IMR-90 (cell line): Measurements from ENCODE around the gene AP3S1. TPM values are rescaled to one million over a fixed set of nuclear protein-coding genes. Genes with fewer than 3 reads are reported as not detected.
"Not testable (repeated sequence)": the region's sequence is repeated elsewhere in the genome, so short reads cannot be mapped to it uniquely, and the experiment has no call there.

Experiments
- ATAC-seq: fragments of 200-7000 bp; cut with Tn5 transposase; 2 replicates; pipeline ENCODE4 v1.9.1; 2020; ENCODE audit warnings: low read depth, mild to moderate bottlenecking, moderate library complexity
- BruUV-seq: library from RNA; stranded (reverse); fragments of 400-500 nt; replicated peaks from 2 replicates; lab custom pipeline; 2021; lab: Mats Ljungman, UMichigan
- CTCF ChIA-PET: fragments of 300-600 bp; formaldehyde crosslinking; extraction: SDS; loops from one replicate; lab custom pipeline; 2021; ENCODE audit warnings: antibody characterized with exemption; lab: Yijun Ruan, JAX
- POLR2A ChIA-PET: fragments of 300-600 bp; sonication (Branson Sonifier 250); formaldehyde crosslinking; loops from one replicate; lab custom pipeline; 2022; ENCODE audit warnings: antibody characterized with exemption; ENCODE audit not compliant: unreplicated experiment; lab: Charles Lee
- DNase-seq: peaks from one replicate; pipeline ENCODE4 v3.0.0; 2013
- H2AFZ ChIP-seq: replicated peaks from 2 replicates; pipeline ENCODE3; 2013; ENCODE audit warnings: low read length, mild to moderate bottlenecking; ENCODE audit not compliant: poor library complexity
- H2AK5ac ChIP-seq: 2 replicates; pipeline ENCODE4 v1.6.1; 2013; ENCODE audit warnings: low read depth, low read length, inconsistent platforms
- H2AK9ac ChIP-seq: replicated peaks from 2 replicates; pipeline ENCODE3; 2013; ENCODE audit warnings: mild to moderate bottlenecking, low read depth, low read length, moderate library complexity; ENCODE audit not compliant: poor library complexity
- H2BK120ac ChIP-seq: 2 replicates; pipeline ENCODE4 v1.6.1; 2013; ENCODE audit warnings: low read depth, low read length, inconsistent platforms
- H2BK15ac ChIP-seq: 3 replicates; pipeline ENCODE4 v1.6.1; 2013; ENCODE audit warnings: low read depth, low read length, inconsistent platforms
- H2BK20ac ChIP-seq: 2 replicates; pipeline ENCODE4 v1.6.1; 2013; ENCODE audit warnings: low read depth, mild to moderate bottlenecking, inconsistent platforms, low read length, moderate library complexity
- H2BK5ac ChIP-seq: 2 replicates; pipeline ENCODE4 v1.6.1; 2013; ENCODE audit warnings: mild to moderate bottlenecking, low read depth, low read length, inconsistent platforms; ENCODE audit not compliant: poor library complexity, severe bottlenecking
- H3K14ac ChIP-seq: replicated peaks from 2 replicates; pipeline ENCODE4 v1.6.1; 2013; ENCODE audit warnings: low read depth, low read length, inconsistent platforms
- H3K18ac ChIP-seq: 2 replicates; pipeline ENCODE4 v1.6.1; 2013; ENCODE audit warnings: low read depth, low read length, control low read depth
- H3K23ac ChIP-seq: 2 replicates; pipeline ENCODE4 v1.6.1; 2013; ENCODE audit warnings: low read depth, low read length, inconsistent platforms
- H3K27ac ChIP-seq: 2 replicates; pipeline ENCODE4 v1.5.1; 2013; ENCODE audit warnings: mild to moderate bottlenecking, control low read depth, low read length; ENCODE audit not compliant: insufficient read depth
- H3K27me3 ChIP-seq: 2 replicates; pipeline ENCODE4 v1.6.1; 2013; ENCODE audit warnings: low read length; ENCODE audit not compliant: control insufficient read depth, insufficient read depth
- H3K36me3 ChIP-seq: 2 replicates; pipeline ENCODE4 v1.6.1; 2013; ENCODE audit warnings: low read length, mixed read lengths; ENCODE audit not compliant: control insufficient read depth, insufficient read depth
- H3K4ac ChIP-seq: 2 replicates; pipeline ENCODE4 v1.6.1; 2013; ENCODE audit warnings: low read depth, low read length, inconsistent platforms
- H3K4me1 ChIP-seq: 2 replicates; pipeline ENCODE4 v1.6.1; 2013; ENCODE audit warnings: low read length, mixed read lengths; ENCODE audit not compliant: control insufficient read depth, insufficient read depth
- H3K4me2 ChIP-seq: 2 replicates; pipeline ENCODE4 v1.6.1; 2013; ENCODE audit warnings: low read depth, mild to moderate bottlenecking, control low read depth, low read length, moderate library complexity
- H3K4me3 ChIP-seq: 2 replicates; pipeline ENCODE4 v1.5.1; 2013; ENCODE audit warnings: low read depth, mild to moderate bottlenecking, control low read depth, low read length, moderate library complexity; ENCODE audit not compliant: insufficient read depth
- H3K56ac ChIP-seq: 2 replicates; pipeline ENCODE4 v1.6.1; 2013; ENCODE audit warnings: low read length, inconsistent platforms; ENCODE audit not compliant: insufficient read depth; ENCODE audit errors: extremely low read depth
- H3K79me1 ChIP-seq, 2 experiments: 2 replicates each; pipeline ENCODE4 v1.6.1; 2013; ENCODE audit warnings: low read length in 2 of 2, inconsistent platforms in 1 of 2, low read depth in 1 of 2
- H3K9ac ChIP-seq: 2 replicates; pipeline ENCODE4 v1.6.1; 2013; ENCODE audit warnings: low read depth, low read length, control low read depth
- H3K9me1 ChIP-seq: 2 replicates; pipeline ENCODE4 v1.6.1; 2013; ENCODE audit warnings: low read length, inconsistent platforms; ENCODE audit not compliant: insufficient read depth
- H3K9me3 ChIP-seq: 2 replicates; pipeline ENCODE4 v1.6.1; 2013; ENCODE audit warnings: low read length; ENCODE audit not compliant: control insufficient read depth, insufficient read depth
- H4K20me1 ChIP-seq: 2 replicates; pipeline ENCODE4 v1.6.1; 2013; ENCODE audit warnings: low read length, inconsistent platforms; ENCODE audit not compliant: insufficient read depth
- H4K5ac ChIP-seq: 2 replicates; pipeline ENCODE4 v1.6.1; 2013; ENCODE audit warnings: mild to moderate bottlenecking, low read depth, low read length, control low read depth
- H4K8ac ChIP-seq, 2 experiments: 2 replicates each; pipeline ENCODE4 v1.6.1; 2013; ENCODE audit warnings: low read depth in 2 of 2, low read length in 2 of 2, control low read depth in 1 of 2, inconsistent platforms in 1 of 2
- H4K91ac ChIP-seq: 2 replicates; pipeline ENCODE4 v1.6.1; 2013; ENCODE audit warnings: low read depth, low read length, inconsistent platforms; ENCODE audit not compliant: insufficient read depth
- CEBPB ChIP-seq: IDR thresholded peaks from 2 replicates; pipeline ENCODE4 v1.6.1; 2012; ENCODE audit warnings: low read depth, low read length, improper control_type of control experiment
- MAZ ChIP-seq: IDR thresholded peaks from 2 replicates; pipeline ENCODE4 v1.6.1; 2012; ENCODE audit warnings: low read depth, mild to moderate bottlenecking, low read length, improper control_type of control experiment, moderate library complexity, borderline replicate concordance
- SMC3 ChIP-seq: fragments of 150-350 bp; IDR thresholded peaks from 2 replicates; pipeline ENCODE4 v1.6.1; 2016; ENCODE audit warnings: low read depth, mild to moderate bottlenecking, antibody characterized with exemption, low read length, moderate library complexity
- WGBS, 2 experiments: methylation state at CpG; one replicate each; pipeline versions ENCODE4 v1.1.5 to v1.1.7; 2013; ENCODE audit warnings: missing lambda C conversion rate in 2 of 2; ENCODE audit not compliant: insufficient read length in 1 of 2; ENCODE audit errors: extremely low coverage in 2 of 2; 5-methylcytosine and 5-hydroxymethylcytosine counted together
- dilution Hi-C: fragments of 300-500 bp; cut with HindIII; formaldehyde crosslinking; loops from one replicate; pipeline ENCODE4 v1.14.3; 2018; ENCODE audit warnings: low sequenced_read_pairs; ENCODE audit not compliant: unreplicated experiment
- in situ Hi-C: fragments of 300-500 bp; cut with MboI; formaldehyde crosslinking; loops from 3 replicates; pipeline ENCODE4 v1.14.3; 2019; ENCODE audit warnings: low sequenced_read_pairs, inconsistent platforms, mixed read lengths
- intact Hi-C: fragments of 100-400 bp; cut with micrococcal nuclease; formaldehyde crosslinking; loops from 2 replicates; pipeline ENCODE4 v1.10.0; 2022
- polyA plus RNA-seq, 3 experiments: library from polyadenylated mRNA; depleted of rRNA; stranded (reverse); fragments of >200 nt; gene quantifications; 2 replicates each; pipeline ENCODE4 v1.2.3, GENCODE V29; 2012; ENCODE audit warnings: low replicate concordance in 1 of 3
- total RNA-seq: library from RNA; depleted of rRNA; stranded (reverse); fragments of >200 nt; gene quantifications from 2 replicates; pipeline ENCODE4 v1.2.3, GENCODE V29; 2012

The AP3S1 gene
- total and polyA plus RNA-seq, 2 of the 4 experiments (the other 2 are of a cell fraction): 21.9 to 73.1 TPM

- Histone ChIP-seq H3K27ac (no peak overlapping the region), H2BK15ac (no peak overlapping the region), H3K9me3 (no peaks in the 10 kb centered on the region), H3K4me1 (no peaks in the 10 kb centered on the region), H2AFZ (no peak overlapping the region), H3K56ac (no peak overlapping the region), H3K36me3 (peaks cover 6% of the 10 kb centered on the region), H4K20me1 (no peaks in the 10 kb centered on the region; the same call in 1 of the 2 replicates), H3K4me2 (no peak overlapping the region), H4K5ac (no peak overlapping the region), H3K18ac (no peak overlapping the region), H3K14ac (no peak overlapping the region), H3K4ac (no peak overlapping the region), H2BK120ac (no peak overlapping the region), H3K4me3 (no peak overlapping the region), H4K91ac (no peak overlapping the region), H2AK9ac (no peak overlapping the region), H3K27me3 (no peaks in the 10 kb centered on the region), H3K9ac (no peak overlapping the region), H2BK5ac (no peak overlapping the region), H3K23ac (no peak overlapping the region), H4K8ac (no peak overlapping the region), H2AK5ac (no peak overlapping the region), H2BK20ac (no peak overlapping the region), H3K79me1 (peaks cover 9 to 17% of the 10 kb centered on the region in 2 experiments), H3K9me1 (peaks cover 3% of the 10 kb centered on the region; the same call in 1 of the 2 replicates)
- intact Hi-C loops (no loop called here), in situ Hi-C loops (no loop called here), dilution Hi-C loops (no loop called here)
- ChIA-PET CTCF (no interaction called here), POLR2A (no interaction called here)
- DNase-seq (no peak), ATAC-seq (no peak)
- TF ChIP-seq MAZ (no peak), CEBPB (no peak), SMC3 (no peak)
- BruUV-seq: no TSS peak
- WGBS, 2 experiments: no CpG with 5 or more reads among the region's 2 CpGs
Observed at GRCh38 chr5:115875447-115875846, 33.7 kb downstream of the AP3S1 start.

- H2AK5ac ChIP-seq, BruUV-seq, H2AK9ac ChIP-seq, H3K4ac ChIP-seq, in situ Hi-C loops, H3K9me1 ChIP-seq, H3K56ac ChIP-seq, H3K27me3 ChIP-seq, POLR2A ChIA-PET, H2BK120ac ChIP-seq, dilution Hi-C loops, DNase-seq, H2BK15ac ChIP-seq, H2BK5ac ChIP-seq, H3K4me3 ChIP-seq, H3K9ac ChIP-seq, H2BK20ac ChIP-seq, H3K18ac ChIP-seq, H4K8ac ChIP-seq, CTCF ChIA-PET, H3K4me1 ChIP-seq, H3K14ac ChIP-seq, H3K36me3 ChIP-seq, H3K27ac ChIP-seq, H4K5ac ChIP-seq, H3K23ac ChIP-seq, H2AFZ ChIP-seq, H3K9me3 ChIP-seq, H4K20me1 ChIP-seq, H4K91ac ChIP-seq, intact Hi-C loops, ATAC-seq, H3K4me2 ChIP-seq: not testable (repeated sequence)
- WGBS, 2 experiments: no CpG with 5 or more reads among the region's 5 CpGs
- H3K79me1 ChIP-seq: peaks cover 7 to 18% of the 10 kb centered on the region in 2 experiments; a peak in 3 of 4 replicates
Observed at GRCh38 chr5:115877342-115877741, 35.6 kb downstream of the AP3S1 start.
